KG1 (cell line): ENCODE data around the gene SORBS1.

Experiments used
- DNase-seq: peaks from one replicate; lab custom pipeline; 2025; lab: John Stamatoyannopoulos, UW

The SORBS1 gene

DNA sequence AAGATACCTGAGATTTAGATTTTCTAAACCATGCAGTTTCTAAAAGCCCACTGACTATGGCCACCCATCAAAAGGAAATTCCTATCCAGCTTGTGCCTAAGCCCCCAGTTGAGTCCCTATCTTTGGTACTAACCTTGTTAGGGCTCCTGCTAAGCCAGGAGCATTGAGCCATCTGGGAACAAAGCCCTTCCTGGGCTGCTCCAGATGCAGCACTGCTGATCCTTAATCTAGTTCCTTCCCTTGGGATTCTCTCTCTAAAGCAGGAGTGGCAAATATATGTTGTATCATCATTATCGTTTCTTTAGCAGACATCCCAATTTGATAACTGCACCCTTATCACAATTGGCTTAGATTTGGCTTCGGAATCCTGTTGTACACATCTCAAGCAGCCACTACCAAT, 245.7 kb downstream of the SORBS1 start:
- no peak for DNase-seq

- no peak for DNase-seq
Observed at GRCh38 chr10:95314192-95314918, 246.8 kb downstream of the SORBS1 start.

DNA sequence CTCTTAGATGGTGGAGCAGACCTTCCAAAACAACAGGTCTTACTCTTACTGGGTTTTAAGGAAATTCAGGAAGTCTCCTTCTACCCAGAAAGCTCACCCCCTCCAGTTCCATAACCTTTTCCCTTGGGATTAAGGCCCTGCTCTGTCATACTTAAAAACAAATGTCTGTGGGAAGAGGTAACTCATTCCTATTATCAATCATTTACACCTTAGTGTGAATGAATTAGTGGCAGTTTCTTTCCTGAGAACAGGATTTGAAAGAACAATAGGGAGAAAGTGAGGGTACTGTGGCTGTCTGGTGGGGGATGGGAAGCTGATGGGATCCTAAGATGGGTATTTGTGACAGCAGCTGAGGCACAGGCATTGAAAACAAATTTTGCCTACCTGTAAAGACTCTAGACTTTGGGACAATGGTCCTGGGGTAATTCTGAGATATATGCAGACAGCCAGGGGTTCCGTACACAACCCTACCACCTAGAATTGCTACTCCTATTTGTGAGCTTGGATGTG, 248.1 kb downstream of the SORBS1 start:
- no peak for DNase-seq

DNA sequence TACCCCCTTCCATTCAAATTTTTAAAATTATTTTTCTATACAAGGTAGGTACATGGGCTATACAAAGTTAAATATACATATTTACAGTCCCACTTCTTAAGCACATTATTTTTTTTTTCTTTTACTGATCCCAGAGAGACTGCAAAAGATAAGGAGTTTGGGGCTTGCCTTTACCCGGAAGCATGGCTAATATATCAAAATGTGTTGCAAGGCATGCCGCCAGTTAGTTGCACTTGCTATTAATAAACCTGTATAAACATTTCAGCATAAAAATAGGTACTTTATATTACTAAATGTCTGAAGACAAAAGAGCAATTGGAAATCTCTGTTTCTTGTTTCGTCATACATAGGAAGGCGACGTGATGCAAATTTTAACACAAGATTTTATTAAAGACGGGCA, 248.9 kb downstream of the SORBS1 start:
- no peak for DNase-seq

GRCh38 chr10:95309958-95310357, 251.2 kb downstream of the SORBS1 start:
- DNase-seq: no peak

GRCh38 chr10:95308389-95309302, 252.5 kb downstream of the SORBS1 start:
- DNase-seq: no peak

GRCh38 chr10:95306851-95307250, 254.3 kb downstream of the SORBS1 start:
- DNase-seq: no peak

DNA sequence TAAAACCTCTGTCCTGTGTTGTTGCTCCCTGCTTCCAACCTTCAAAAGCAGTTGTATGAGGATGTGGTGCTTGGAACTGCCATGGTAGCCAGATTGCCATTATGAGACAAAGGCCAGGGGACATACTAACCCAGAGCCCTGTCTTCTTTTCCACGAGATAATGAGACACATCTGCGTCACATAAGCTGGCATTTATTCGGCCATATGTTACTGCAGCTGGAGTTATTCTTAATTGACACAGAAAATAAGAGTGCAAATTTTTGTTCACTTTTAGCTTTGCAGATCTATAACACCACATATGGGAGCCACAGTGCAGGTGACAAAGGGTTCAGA, 254.9 kb downstream of the SORBS1 start:
- no peak for DNase-seq

- DNase-seq: no peak
Observed at GRCh38 chr10:95305606-95306317, 255.4 kb downstream of the SORBS1 start.

- no peak for DNase-seq
Observed at GRCh38 chr10:95304976-95305375, 256.2 kb downstream of the SORBS1 start.

GRCh38 chr10:95304463-95304862, 256.7 kb downstream of the SORBS1 start:
- DNase-seq: no peak

GRCh38 chr10:95303950-95304349, 257.2 kb downstream of the SORBS1 start:
- DNase-seq: no peak

DNA sequence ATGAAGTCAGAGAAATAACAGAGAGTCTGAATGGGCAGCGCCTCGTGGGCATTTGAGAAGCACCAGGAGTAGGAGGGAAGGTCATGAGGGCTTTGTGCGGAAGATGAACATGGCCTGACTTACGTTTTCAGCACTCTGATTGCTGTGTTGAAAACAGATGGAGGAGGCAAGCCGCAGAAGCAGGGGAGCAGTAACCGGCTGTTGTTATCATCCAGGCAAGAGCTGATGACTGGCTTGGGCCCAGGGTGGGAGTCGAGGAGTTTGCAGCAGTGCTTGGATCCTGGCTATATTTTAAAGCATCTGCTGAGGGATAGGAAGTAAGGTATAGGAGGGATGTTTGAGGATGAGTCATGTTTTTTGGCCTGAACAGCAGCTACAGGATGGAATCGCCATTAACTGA, 257.6 kb downstream of the SORBS1 start:
- no peak for DNase-seq

GRCh38 chr10:95300022-95300539, 261.1 kb downstream of the SORBS1 start:
- no peak for DNase-seq

- no peak for DNase-seq
Observed at GRCh38 chr10:95297402-95297801, 263.8 kb downstream of the SORBS1 start.

DNA sequence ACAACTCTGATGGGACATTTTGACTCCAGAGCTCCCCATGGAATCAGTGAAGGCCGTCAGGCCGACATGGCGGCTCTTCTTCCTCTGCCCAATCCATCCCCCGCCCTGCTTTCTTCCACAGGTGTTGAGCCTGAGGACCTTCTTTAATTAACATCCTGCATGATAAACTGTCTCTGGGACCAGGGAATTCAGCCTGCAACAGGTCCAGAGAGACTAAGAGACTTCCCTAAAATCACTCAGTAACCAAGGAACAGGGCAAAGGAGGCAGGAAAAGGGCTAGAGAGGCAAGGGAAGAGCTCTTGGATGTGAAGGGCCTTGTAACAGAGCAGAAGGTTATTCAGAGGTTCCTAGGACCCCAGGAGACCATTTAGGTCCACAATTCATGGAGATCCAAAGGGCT, 264.4 kb downstream of the SORBS1 start:
- no peak for DNase-seq

DNA sequence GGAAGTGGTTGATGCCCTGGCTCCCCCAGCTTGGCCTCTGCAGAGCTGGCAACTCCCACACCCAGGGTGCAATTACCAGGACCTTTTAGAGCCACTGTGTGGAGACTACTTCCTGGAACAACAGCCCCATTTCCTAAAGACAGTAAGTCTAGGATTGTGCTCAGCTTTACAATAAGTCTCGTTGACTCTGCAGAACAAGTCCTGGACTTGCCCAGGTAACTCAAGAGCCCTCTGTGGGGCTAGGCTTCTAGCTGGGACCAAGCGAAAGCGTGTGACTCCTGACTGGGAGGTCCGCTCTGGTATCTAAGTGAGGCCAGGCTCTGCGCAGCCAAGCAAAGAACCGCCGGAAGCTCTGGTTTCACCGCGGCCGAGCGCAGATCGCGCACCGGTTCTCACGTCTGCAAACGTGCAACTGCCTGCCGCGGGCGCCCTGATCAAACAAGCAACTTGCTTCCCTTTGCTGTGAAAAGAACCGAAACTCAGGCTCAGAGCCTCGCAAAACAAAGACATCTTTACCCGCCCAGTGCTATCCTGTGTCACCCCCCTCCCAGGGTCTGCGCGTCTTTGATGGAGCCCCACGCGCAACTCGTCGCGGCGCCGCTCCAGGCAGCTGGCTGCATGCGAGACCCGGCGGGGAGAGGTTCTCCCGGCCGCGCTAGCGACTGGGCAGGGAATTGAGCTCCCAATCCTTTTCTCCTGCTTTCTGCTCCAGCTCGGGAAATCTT, 266.0 kb downstream of the SORBS1 start:
- no peak for DNase-seq

DNA sequence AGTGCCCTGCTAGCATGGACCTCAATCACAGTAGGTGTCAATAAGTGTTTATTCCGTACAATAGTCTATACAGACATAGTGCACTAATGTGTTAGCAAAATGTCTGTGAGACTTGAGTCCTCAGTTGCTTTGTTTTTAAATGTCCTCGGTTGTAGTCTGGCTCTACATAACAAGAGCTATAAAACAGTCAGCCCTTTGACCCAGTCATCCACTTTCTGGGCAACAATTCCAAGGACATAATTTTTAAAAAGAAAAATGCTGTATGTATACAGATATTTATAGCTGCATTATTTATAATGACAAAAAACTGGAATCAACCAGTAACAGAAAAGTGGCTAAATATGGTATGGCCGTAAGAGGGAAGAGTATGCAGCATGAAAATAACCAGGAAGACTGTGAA, 267.5 kb downstream of the SORBS1 start:
- no peak for DNase-seq

DNA sequence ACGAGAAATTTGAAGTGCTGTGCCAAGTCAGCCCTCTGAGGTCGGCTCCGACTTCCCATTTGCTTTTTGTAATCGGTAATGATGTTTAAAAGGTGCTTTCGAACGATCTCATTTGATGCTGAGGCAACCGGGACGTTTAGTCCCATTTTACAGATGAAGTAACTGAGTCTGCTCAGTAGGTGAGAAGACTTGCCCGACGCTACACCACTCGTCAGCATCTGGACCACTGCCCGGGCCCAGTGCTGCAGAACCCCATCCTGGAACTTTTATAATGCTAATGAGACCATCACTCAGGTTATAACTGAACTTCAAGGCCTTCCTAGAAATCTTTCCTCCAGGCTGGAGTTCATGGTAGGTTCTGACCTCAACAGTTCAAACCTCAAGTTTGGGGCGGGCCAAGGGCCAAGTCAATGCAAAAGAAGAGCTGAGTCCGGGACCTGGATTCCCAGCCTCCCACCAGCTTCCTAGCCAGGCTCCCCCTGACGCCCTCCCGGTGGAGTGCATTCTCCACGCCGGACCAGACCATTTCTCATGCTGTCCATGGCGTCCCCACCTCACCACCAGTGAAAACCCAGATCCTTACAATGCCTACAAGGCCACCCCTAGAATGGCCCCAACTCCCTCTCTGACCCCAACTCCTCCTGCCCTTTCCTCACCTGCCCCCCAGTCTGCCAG, 269.7 kb downstream of the SORBS1 start:
- DNase-seq: no peak

GRCh38 chr10:95290461-95291364, 270.5 kb downstream of the SORBS1 start, which contains the start of gene PDLIM1:
Gene PDLIM1, minus strand, starts transcription at chr10:95291003. Its CDS starts 88 bp downstream, at chr10:95290915.
- no peak for DNase-seq
